Stimulated activated CD4-positive, alpha-beta T cell treated with anti-CD3 and anti-CD28 coated beads, Interleukin-4, amount 100 ng/mL, for 1 hour (primary cell): ENCODE results near the gene LMBR1.

ENCODE experiments used
- DNase-seq: peaks from one replicate; pipeline ENCODE4 v3.0.0-alpha.2; 2020

Gene LMBR1

DNA sequence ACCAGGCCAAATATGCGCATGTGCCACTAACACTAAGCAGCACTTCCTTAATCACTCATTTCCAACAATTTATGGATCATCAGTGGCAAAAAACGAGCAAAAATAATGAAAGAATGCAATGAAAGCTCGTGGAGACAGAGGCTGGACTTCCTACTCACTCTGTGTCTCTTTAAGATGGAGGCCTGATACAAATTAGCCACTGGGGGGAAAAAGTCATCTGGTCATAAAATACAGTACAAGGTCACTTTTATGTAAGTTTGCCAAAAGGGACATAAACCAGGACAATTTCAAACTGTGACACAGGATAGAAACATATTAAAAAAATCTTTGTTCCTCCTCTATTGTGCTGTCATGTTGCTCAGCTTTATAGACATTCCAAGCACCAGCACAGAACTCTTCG, 101.7 kb downstream of the LMBR1 start:
- DNase-seq = no peak

DNA sequence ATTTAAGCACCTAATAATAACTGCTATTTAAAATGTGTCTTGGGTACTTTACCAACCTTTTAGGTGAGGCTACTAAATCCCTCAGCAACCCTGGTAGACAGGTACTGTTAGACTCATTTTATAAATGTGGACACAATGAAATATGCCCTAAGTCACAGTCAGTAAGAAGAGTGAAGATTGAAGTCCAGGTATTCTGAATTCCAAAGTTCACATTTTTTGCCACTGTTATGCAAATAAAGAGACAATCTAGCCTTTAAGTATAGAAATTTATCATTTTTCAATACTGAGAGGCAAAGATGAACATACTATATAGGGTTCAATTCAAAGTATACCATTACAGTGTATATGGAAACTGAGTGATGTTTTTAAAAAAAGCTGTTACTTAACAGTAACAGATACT, 102.7 kb downstream of the LMBR1 start:
- no peak for DNase-seq

DNA sequence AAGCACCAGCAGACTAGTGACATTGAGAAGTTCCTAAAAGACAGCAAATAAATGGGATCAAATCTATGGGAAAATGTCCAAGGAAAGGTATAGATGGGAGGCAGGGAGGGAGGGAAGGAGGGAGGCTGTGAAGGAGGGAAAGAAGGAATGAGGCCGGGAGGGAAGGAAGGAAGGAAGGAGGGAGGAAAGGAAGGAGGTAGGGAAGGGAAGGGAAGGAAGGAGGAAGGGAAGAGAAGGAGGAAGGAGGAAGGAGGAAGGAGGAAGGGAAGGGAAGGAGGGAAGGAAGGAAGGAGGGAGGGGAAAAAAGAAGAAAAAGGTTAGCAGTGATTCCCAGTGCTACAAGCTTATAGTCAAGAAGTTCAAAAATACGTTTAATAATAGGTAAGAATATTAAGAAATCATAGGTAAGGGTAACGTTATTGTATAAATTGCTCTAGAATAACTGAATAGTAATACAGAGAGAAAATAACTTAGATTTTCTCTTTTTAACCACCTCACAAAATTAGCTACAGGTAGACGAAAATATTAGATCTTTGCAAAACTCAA, 106.9 kb downstream of the LMBR1 start:
- no peak for DNase-seq

DNA sequence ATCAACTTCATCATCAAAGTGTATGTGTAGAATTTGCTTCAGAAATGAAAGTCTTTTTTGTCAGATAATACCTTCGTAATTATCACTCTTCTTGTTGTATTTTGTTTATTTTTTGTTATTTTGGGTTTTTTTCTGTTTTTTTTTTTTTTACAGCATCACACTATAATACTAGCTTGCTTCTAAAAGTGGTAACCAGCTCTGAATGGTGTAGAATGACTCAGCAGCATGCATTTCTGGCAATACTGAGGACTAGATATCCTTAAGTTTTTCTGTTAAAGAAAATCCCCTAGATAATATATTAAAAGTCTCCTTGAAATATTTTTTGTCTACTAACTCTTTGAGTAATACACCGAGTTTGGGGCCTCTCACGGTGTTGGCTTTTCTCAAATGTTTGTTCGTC, 109.1 kb downstream of the LMBR1 start:
- DNase-seq = no peak

DNA sequence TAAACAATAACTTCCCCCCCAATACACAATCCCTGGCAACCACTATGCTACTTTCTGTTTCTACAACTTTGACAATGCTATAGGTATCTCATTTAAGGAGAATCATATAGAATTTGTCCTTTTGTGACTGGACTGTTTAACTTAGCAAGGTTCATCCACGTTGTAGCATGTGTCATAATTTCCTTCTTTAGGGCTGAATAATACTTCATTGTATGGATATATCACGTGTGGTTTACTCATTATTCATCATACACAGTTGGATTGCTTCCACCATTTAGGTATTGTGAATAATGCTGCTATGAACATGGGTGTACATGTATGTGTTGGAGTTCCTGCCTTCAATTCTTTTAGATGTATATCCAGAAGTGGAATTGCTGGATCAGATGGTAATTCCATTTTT, 111.0 kb downstream of the LMBR1 start:
- DNase-seq = no peak

DNA sequence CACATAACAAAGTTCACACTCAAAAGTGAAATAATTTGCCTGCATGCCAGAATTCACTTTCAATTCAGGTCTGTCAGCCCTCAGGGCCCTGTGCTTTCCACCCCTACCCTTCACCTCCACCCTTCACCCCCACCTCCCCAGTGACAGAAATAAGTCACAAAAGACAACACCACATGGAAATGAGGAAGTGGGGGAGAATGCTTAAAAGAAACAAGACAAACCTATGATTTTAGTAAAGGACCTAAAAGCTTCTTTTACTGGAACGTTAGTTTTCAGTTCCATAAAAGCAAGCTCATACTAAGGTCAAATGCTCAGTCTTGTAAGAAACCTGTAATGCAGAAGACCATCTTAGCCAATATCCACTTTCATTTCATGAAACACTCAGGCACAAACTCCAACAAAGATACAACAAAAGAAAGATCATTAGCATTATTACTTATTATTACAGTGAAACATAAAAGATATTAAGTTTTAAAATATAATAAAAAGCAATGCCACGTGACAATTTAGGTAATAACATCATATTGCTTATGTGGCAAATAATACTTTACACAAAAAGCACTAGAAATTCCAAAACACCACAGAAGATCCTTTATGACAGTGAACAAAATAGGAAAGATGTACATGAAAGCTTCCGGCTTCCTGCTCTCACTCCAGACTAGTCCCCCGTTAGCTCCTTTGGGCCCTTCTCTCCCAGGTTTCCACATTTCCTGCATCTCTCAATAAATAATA, 112.1 kb downstream of the LMBR1 start:
- no peak for DNase-seq

DNA sequence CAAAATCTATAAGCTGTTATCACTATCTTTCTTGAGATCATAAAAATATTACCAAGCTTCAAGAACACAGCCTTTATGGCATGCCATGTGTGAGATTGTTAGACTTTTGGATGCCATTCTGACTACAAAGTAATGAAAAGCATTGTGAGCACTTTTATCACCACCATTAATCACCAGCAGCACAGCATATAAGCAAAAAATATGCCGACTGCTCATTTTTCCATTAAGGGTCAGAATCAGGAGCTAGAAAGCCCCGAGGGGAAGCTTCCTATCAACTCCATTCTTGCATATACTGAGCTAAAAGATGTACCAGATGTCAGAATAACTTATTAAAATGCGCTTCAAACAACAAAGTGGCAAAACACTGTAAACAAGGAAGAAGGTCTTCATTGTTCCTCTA, 114.3 kb downstream of the LMBR1 start:
- DNase-seq = no peak

DNA sequence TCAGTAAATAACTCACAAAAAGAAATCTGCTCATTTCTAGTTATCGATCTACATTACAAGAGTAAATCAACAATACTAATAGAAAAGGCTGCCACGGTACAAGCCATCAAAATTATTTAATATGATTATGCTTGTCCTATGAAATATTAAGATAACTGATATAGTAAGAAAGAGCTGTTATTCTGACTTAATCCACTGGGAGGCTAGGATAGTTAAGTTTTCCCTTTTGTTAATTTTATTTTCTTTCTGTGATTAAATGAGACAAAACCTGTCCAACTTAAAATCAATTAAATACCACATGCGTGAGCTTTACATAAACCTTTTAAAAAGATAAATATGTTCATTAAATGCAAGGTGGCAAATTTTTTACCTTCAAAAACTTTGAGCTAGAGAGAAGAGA, 114.8 kb downstream of the LMBR1 start:
- no peak for DNase-seq

DNA sequence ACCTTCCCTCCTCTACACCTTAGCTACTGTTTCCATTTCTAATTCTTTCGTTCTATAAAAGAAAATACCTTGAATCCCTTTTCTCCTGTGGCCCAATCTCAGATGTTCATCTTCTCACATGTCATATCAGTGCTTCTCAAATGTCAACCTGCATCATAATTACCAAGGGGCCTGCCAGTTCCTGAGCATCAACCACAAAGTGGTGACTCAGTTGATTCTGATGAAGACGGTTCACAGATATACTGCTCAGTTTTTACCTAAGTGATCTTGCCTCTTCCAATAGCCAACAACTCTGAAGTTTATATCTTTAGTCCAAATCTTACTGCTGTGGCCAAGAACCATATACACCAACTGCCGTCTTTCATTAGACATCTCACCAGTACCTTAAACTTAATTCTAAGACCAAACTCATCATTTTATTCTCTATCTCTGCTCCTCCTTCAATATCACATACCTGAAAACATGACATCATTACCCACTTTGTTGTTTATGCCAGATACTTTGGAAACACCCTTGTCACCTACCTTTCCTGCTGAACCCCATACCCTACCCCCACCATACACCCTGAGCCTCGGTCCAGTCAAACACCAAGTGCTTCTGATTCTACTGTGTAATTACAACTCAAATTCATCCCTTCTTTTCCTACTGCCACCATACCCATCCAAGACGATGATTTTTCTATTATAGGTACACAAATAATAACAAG, 115.5 kb downstream of the LMBR1 start:
- DNase-seq = no peak

DNA sequence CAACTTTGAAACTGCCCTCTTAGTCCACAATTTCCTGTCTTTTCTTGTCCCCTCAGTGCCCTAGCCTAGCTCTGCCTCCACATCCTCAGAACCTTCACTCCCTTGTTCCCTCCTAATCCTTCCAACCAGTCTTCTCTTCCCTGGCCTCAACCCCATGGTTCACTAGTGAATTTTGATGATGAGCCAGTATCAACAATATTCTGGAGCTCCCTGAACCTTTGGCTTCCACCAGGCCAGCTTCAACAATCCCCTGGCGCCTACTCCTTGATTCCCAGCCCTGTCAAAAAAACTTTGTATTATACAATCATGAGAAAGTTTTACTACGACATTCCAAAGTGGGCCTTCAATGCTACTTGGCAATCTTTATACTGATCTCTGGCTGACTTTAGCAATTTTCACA, 116.5 kb downstream of the LMBR1 start:
- DNase-seq = no peak

DNA sequence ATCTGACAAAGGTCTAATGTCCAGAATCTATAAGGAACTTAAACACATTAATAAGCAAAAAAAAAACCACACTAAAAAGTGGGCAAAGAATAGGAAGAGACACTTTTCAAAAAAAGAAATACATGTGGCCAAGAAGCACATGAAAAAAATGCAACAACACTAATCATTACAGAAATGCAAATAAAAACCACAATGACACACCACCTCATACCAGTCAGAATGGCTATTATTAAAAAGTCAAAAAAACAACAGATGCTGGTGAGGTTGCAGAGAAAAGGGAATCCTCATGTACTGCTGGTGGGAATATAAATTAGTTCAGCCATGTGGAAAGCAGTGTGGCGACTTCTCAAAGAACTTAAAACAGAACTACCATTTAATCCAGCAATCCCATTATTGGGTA, 119.0 kb downstream of the LMBR1 start:
- DNase-seq = no peak

DNA sequence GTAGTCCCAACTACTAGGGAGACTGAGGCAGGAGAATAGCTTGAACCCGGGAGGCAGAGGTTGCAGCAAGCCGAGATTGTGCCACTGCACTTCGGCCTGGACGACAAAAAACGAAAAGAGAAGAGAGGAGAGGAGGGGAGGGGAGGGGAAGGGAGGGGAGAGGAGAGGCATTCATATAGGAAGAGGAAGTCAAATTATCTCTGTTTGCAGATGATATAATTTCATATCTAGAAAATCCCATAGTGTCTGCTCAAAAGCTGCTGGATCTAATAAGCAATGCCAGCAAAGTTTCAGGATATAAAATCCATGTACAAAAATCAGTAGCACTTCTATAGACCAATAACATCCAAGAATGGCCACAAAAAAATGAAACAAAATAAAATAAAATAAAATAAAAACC, 120.3 kb downstream of the LMBR1 start:
- no peak for DNase-seq

DNA sequence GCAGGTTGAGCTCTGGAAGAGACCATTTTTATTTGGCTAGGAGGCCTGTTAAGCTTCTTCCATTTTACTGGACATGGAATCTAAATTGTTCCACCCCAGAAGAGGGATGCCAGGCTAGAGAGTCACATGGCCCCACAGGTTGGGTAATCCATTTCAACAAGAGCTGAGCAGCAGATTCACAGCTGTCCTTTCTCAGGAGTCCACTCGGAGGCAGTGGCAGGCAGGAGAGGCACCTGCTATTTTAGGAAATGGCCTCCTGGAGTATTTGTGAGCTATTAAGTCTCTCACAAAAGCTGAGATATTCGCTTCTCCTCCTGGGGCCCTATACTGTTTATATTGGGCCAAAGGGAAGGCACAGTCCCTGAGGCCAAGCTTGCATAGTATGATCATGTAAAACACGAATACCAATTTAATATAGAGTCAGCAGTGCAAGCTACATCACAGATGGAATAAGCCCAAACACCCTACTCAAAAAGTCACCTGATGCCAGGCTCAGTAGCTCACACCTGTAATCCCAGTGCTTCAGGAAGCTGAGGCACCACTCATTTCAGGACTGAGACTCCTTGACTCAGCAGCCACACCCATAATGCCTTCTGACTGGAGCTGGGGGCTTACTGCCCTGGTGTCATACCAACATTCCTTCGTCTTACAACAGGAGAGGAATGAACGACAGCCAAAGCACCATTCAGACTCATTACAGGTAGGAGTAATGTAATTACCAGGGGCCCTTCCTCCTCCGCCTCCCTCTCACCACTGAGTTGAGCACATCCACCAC, 124.1 kb downstream of the LMBR1 start:
- DNase-seq = no peak

DNA sequence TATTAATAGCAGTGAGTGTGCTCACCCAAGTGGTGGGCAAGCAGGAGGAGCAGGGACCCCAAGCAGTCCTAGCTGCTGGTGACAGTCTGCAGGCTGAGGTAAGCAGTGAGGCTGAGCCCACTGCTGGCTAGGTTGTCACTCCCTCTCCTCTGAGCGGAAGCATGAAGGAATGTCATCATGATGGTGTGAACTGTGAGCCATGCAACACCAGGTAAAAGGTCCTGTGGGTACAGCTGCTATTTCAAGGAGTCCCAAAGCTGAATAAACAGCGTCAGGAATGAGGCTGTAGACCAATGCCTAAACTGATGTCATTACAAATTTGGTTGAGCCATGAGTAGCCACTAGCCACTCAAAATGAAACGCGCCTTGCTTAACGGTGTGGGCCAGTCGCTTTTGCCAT, 126.3 kb downstream of the LMBR1 start:
- no peak for DNase-seq

DNA sequence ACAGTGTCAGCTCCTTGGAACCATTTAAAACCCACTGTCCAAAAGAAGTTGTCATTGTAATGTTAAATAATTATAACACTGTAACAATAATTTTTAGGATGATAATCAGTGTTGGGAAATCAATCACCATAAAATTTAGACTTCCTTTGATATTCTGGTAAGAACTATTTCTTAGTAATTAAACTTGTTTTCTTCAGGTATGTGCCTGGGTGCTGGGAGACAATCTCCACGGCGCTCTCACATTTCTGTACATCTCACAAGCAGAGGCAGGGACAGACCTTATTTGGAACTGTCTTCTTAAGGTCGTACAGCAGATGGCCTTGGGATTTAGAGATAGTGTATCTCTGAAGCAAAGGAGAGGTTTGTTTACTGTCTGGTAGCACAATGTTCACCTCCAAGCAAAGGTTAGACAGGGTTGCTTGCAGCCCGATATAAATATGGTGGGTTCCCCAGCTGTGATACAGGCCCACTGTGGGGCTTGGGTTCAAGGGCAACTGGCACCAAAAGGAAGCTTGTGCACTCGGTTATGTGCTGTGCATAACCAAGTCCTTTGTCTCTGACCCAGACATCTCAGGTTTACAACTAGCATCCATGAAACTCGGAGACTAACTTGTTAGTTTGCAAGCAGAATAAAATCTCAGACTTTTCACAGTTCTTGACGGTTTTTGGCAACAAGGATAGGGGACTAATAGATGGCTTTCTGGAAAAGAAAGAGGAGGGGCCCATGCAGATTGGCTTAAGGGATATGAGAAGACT, 126.9 kb downstream of the LMBR1 start:
- DNase-seq = no peak

DNA sequence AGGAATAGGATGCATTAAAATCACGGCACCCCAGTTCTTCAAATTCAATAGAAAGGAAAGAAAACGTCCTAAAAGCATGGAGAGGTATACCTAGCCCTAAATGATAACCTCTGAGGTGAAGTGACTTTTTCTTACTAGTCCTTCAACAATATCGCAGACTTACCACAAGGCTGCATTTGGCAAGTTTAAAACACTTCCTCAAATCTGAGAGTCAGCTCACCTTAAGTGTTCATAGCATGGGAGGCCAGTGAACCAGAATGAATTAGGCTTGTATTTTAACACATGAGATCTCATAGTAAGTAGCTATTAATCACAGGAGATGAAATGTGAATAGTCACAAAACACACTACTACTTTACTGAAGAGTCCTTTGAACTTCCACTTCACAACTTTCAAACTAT, 128.2 kb downstream of the LMBR1 start:
- DNase-seq = no peak

DNA sequence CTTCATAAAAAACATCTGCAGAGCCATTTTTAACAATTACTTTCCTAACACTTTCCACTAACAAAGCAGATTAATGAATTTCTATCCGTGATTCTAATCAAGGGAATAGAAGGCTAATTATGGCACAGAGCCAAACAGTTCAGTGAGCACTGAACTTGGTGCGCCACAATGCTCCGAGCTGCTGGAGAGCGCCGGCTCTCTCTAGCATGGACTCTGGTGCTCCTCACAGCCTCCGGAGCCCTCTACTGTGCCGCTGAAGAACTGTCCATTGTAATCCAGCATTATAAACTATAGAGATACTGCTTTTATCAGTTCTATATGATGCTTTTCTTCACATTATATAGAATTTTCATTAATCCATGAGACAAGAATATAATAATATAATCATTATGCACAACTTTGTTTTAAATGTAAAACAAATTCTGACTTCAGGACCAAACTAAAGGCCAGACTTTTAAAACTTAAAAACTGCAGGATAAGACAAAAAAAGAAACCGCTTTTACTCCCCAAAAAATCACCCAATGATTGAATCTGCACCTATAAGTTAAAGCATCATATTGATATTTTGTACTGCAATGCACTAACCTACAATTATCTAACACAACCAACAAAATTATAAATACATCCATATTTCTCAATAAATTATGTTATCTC, 128.8 kb downstream of the LMBR1 start:
- no peak for DNase-seq

DNA sequence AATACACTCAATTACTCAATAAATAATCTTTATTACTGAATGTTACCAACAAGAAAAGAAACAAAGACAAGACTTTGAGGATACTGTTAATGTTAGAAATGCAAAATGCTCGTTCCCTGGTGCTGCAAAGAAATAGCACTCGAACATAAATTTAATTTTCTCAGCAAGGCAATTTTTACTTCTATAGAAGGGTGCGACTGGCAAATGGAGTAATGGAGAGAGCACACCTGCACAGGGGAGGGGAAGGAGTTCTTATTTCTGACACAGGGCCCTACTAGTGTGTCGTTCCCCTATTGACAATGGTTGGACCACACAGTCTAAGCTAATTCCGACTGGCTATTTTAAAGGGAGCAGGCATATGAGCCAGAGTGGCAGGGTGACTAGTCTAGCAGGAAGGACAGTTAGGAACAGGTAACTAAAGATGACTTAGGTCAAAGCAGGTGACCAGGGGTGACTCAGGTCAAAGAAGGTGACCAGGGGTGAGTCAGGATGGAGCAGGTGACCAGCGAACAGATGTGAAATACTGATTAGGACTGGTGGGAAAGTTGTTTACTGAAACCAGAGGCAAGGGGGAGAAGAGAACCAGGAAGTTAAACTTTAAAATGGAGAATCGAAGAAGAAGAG, 133.3 kb downstream of the LMBR1 start:
- DNase-seq = no peak

DNA sequence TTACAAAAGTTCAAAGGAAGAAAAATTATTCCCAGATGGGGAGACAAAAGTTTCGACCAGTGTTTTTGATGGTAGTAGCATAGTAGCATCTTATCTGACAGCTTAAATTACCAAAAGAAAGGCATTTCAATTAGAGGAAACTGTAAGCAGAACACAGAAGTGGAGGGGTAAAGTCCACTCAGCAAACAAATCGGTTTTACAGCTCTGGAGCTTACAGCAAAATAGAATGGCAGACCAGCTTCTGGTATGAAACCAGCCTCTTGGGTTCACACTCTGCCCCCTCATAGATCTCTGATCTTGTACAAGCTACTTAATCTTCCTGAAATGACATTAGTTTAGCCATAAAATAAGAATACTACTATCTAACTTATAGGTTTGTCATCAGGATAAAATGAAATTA, 133.8 kb downstream of the LMBR1 start:
- no peak for DNase-seq

DNA sequence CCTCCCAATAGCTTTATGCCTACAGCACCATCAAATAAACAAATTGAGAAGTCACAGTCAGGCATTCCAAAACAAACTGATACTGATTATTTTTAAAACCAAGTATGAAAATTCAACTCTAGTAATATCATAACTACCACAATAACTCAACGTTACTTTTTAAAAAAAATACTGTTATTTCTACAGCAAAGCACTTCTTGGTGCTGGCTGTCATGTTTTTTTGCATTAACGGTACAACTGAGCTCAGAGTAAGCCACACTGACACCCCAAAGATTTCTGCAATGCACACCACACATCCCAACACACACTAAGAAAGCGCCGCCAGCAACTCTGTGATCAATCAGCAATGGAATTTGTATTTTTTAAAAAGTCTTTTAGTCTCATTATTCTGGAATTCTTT, 138.8 kb downstream of the LMBR1 start:
- no peak for DNase-seq

DNA sequence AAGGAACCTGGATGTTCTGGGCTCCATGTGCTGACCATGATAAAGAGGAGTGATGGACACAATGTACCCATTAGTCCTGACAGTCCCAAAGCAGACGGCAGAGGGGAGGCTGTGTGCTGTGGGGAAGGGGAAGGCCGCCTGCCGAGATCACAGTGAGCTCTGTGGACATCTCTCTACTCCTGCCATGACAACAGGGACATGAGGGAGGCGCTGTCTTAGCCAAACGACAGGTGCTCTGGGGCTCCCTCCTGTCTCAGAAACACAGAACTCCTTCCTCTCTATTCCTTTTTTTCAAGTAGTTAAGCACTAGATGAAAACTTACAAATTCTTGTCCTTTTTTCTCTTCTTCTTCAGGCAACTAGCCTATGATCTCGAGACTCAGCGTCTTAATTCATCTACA, 139.4 kb downstream of the LMBR1 start:
- DNase-seq = no peak

DNA sequence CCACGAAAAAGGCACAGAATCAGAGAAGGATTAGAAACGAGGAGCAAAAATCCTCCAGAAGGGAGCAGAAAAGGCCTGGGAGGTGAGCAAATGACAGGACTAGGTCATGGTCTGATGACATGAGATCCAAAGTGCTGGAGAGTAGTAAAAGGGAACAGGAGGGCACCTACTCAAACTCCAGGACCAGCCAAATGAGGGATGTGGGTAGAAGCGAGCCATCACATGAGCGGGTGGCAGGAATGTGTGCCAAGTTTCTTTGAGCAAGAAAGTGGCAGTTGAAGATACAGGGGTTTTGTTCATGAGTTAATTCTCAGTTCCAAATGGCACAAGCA, 139.8 kb downstream of the LMBR1 start:
- DNase-seq = no peak
